Neural progenitor cell (in vitro differentiated cells): ENCODE measurements around the gene RAD1. TPM values are rescaled to one million over a fixed set of nuclear protein-coding genes. Genes with fewer than 3 reads are reported as not detected.

Experiments used
- DNase-seq: peaks from one replicate; pipeline ENCODE4 v3.0.0-alpha.2; 2016; ENCODE audit warnings: low spot score
- H2AFZ ChIP-seq: fragments of 200-600 bp; sonication (generic); replicated peaks from 2 replicates; pipeline ENCODE4 v1.6.1; 2016; ENCODE audit warnings: antibody characterized with exemption
- H3F3A ChIP-seq: fragments of 200-600 bp; sonication (generic); 2 replicates; pipeline ENCODE4 v1.6.1; 2016; ENCODE audit warnings: antibody characterized with exemption, low read depth
- H3K27ac ChIP-seq: fragments of 200-600 bp; sonication (generic); 2 replicates; pipeline ENCODE4 v1.5.1; 2016; ENCODE audit warnings: mild to moderate bottlenecking
- H3K27me3 ChIP-seq: fragments of 200-600 bp; sonication (generic); 2 replicates; pipeline ENCODE4 v1.6.1; 2016; ENCODE audit warnings: mild to moderate bottlenecking, moderate library complexity
- H3K36me3 ChIP-seq: fragments of 200-600 bp; sonication (generic); 2 replicates; pipeline ENCODE4 v1.5.1; 2016
- H3K4me1 ChIP-seq: fragments of 200-600 bp; sonication (generic); 2 replicates; pipeline ENCODE4 v1.6.1; 2016; ENCODE audit warnings: mixed run types
- H3K4me2 ChIP-seq: fragments of 200-600 bp; sonication (generic); 2 replicates; pipeline ENCODE4 v1.6.1; 2016
- H3K4me3 ChIP-seq: fragments of 200-600 bp; sonication (generic); 2 replicates; pipeline ENCODE4 v1.5.1; 2016
- H3K79me2 ChIP-seq: fragments of 200-600 bp; sonication (generic); 2 replicates; pipeline ENCODE4 v1.6.1; 2016; ENCODE audit warnings: low read depth
- H3K9ac ChIP-seq: fragments of 200-600 bp; sonication (generic); 2 replicates; pipeline ENCODE4 v1.6.1; 2016
- H3K9me3 ChIP-seq: fragments of 200-600 bp; sonication (generic); 2 replicates; pipeline ENCODE4 v1.5.1; 2016; ENCODE audit warnings: low read depth
- H4K20me1 ChIP-seq: fragments of 200-600 bp; sonication (generic); 2 replicates; pipeline ENCODE4 v1.6.1; 2016; ENCODE audit warnings: low read depth
- H3K27ac Mint-ChIP-seq: 3 replicates; pipeline ENCODE4 v1.8.0; 2021; ENCODE audit warnings: mixed read lengths
- H3K27me3 Mint-ChIP-seq: 2 replicates; pipeline ENCODE4 v1.8.0; 2022; ENCODE audit warnings: low read depth, mild to moderate bottlenecking, inconsistent platforms, moderate library complexity, mixed read lengths; ENCODE audit not compliant: insufficient read depth
- H3K36me3 Mint-ChIP-seq: 3 replicates; pipeline ENCODE4 v1.8.0; 2021; ENCODE audit warnings: mixed read lengths
- H3K4me1 Mint-ChIP-seq: 3 replicates; pipeline ENCODE4 v1.8.0; 2021; ENCODE audit warnings: mixed read lengths
- H3K4me3 Mint-ChIP-seq: 3 replicates; pipeline ENCODE4 v1.8.0; 2021; ENCODE audit warnings: mild to moderate bottlenecking, moderate library complexity, mixed read lengths
- H3K9me3 Mint-ChIP-seq: 3 replicates; pipeline ENCODE4 v1.8.0; 2020; ENCODE audit warnings: mixed read lengths
- EZH2 ChIP-seq: fragments of 200-600 bp; sonication (generic); IDR thresholded peaks from 2 replicates; pipeline ENCODE4 v1.6.1; 2017; ENCODE audit warnings: antibody characterized with exemption, mild to moderate bottlenecking, moderate library complexity
- EZH2phosphoT487 ChIP-seq: fragments of 200-600 bp; sonication (generic); IDR thresholded peaks from 2 replicates; pipeline ENCODE4 v1.6.1; 2017; ENCODE audit warnings: antibody characterized with exemption
- total RNA-seq: library from RNA; depleted of rRNA; stranded (reverse); fragments of >200 nt; gene quantifications from 2 replicates; pipeline ENCODE4 v1.2.3, GENCODE V29; 2015; ENCODE audit warnings: low replicate concordance
- TF ChIP-seq, protein P1 (sequence below): fragments of 200-600 bp; sonication (generic); IDR thresholded peaks from 2 replicates; pipeline ENCODE4 v1.5.1; 2017; ENCODE audit warnings: antibody characterized with exemption, mild to moderate bottlenecking

The RAD1 gene
- total RNA-seq, 1 donor from 2014 or later: 40.6 TPM

GRCh38 chr5:34859253-34859652 is 56.1 kb downstream of the RAD1 start:
- H3K4me2 ChIP-seq: no peak overlapping the region
- Mint-ChIP-seq H3K36me3 (peaks cover 2% of the 10 kb centered on the region), H3K27me3 (peaks cover 2% of the 10 kb centered on the region), H3K27ac (no peak overlapping the region), H3K9me3 (no peaks in the 10 kb centered on the region), H3K4me1 (peaks cover 12% of the 10 kb centered on the region), H3K4me3 (no peak overlapping the region)
- H3K79me2 ChIP-seq: no peaks in the 10 kb centered on the region
- H3F3A ChIP-seq: no peaks in the 10 kb centered on the region
- H3K9ac ChIP-seq: no peak overlapping the region
- H3K4me3 ChIP-seq: no peak overlapping the region
- no peak overlapping the region for H3K27ac ChIP-seq
- H3K9me3 ChIP-seq: no peaks in the 10 kb centered on the region
- DNase-seq: no peak
- no peaks in the 10 kb centered on the region for H3K27me3 ChIP-seq
- no peak for TF ChIP-seq EZH2phosphoT487
- no peak for TF ChIP-seq EZH2
- TF ChIP-seq, protein P1, sequence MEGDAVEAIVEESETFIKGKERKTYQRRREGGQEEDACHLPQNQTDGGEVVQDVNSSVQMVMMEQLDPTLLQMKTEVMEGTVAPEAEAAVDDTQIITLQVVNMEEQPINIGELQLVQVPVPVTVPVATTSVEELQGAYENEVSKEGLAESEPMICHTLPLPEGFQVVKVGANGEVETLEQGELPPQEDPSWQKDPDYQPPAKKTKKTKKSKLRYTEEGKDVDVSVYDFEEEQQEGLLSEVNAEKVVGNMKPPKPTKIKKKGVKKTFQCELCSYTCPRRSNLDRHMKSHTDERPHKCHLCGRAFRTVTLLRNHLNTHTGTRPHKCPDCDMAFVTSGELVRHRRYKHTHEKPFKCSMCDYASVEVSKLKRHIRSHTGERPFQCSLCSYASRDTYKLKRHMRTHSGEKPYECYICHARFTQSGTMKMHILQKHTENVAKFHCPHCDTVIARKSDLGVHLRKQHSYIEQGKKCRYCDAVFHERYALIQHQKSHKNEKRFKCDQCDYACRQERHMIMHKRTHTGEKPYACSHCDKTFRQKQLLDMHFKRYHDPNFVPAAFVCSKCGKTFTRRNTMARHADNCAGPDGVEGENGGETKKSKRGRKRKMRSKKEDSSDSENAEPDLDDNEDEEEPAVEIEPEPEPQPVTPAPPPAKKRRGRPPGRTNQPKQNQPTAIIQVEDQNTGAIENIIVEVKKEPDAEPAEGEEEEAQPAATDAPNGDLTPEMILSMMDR: no peak
- no peaks in the 10 kb centered on the region for H3K4me1 ChIP-seq
- no peaks in the 10 kb centered on the region for H4K20me1 ChIP-seq
- H3K36me3 ChIP-seq: no peaks in the 10 kb centered on the region
- H2AFZ ChIP-seq: no peak overlapping the region

- H3K9me3 Mint-ChIP-seq: no peaks in the 10 kb centered on the region
- peaks cover 2% of the 10 kb centered on the region for H3K27me3 Mint-ChIP-seq
- H3K4me1 Mint-ChIP-seq: peaks cover 16% of the 10 kb centered on the region
- H3F3A ChIP-seq: no peaks in the 10 kb centered on the region
- H3K36me3 Mint-ChIP-seq: peaks cover 2% of the 10 kb centered on the region
- H3K4me1 ChIP-seq: no peaks in the 10 kb centered on the region
- H3K27me3 ChIP-seq: no peaks in the 10 kb centered on the region
- no peaks in the 10 kb centered on the region for H4K20me1 ChIP-seq
- DNase-seq: no peak
- no peak overlapping the region for H3K27ac Mint-ChIP-seq
- H3K36me3 ChIP-seq: no peaks in the 10 kb centered on the region
- no peak overlapping the region for H3K4me3 Mint-ChIP-seq
- H3K9ac ChIP-seq: no peak overlapping the region
- no peak overlapping the region for H3K4me3 ChIP-seq
- H2AFZ ChIP-seq: no peak overlapping the region
- H3K27ac ChIP-seq: no peak overlapping the region
- no peak for TF ChIP-seq EZH2
- TF ChIP-seq, protein P1: no peak
- no peaks in the 10 kb centered on the region for H3K79me2 ChIP-seq
- H3K4me2 ChIP-seq: no peak overlapping the region
- H3K9me3 ChIP-seq: no peaks in the 10 kb centered on the region
Measured at GRCh38 chr5:34858790-34859189, 56.5 kb downstream of the RAD1 start.

GRCh38 chr5:34857894-34858293 is 57.4 kb downstream of the RAD1 start:
- Histone ChIP-seq H3K27ac (no peak overlapping the region), H3F3A (no peaks in the 10 kb centered on the region), H3K27me3 (no peaks in the 10 kb centered on the region), H3K9ac (no peak overlapping the region), H2AFZ (no peak overlapping the region), H4K20me1 (no peaks in the 10 kb centered on the region), H3K79me2 (no peaks in the 10 kb centered on the region), H3K4me1 (no peaks in the 10 kb centered on the region), H3K9me3 (no peaks in the 10 kb centered on the region), H3K36me3 (no peaks in the 10 kb centered on the region), H3K4me2 (no peak overlapping the region), H3K4me3 (no peak overlapping the region)
- peaks cover 23% of the 10 kb centered on the region for H3K4me1 Mint-ChIP-seq
- H3K27me3 Mint-ChIP-seq: peaks cover under 1% of the 10 kb centered on the region
- H3K4me3 Mint-ChIP-seq: no peak overlapping the region
- H3K9me3 Mint-ChIP-seq: no peaks in the 10 kb centered on the region
- H3K27ac Mint-ChIP-seq: no peak overlapping the region
- TF ChIP-seq, protein P1: no peak
- TF ChIP-seq EZH2: no peak
- no peak for TF ChIP-seq EZH2phosphoT487
- peaks cover 3% of the 10 kb centered on the region for H3K36me3 Mint-ChIP-seq
- no peak for DNase-seq

- Mint-ChIP-seq H3K9me3 (peaks cover 5% of the 10 kb centered on the region), H3K36me3 (peaks cover 10% of the 10 kb centered on the region), H3K4me3 (no peak overlapping the region), H3K4me1 (peaks cover 29% of the 10 kb centered on the region), H3K27me3 (no peaks in the 10 kb centered on the region), H3K27ac (no peak overlapping the region)
- H3K4me1 ChIP-seq: no peaks in the 10 kb centered on the region
- H2AFZ ChIP-seq: no peak overlapping the region
- no peaks in the 10 kb centered on the region for H3K9me3 ChIP-seq
- H3K4me3 ChIP-seq: no peak overlapping the region
- H3K27me3 ChIP-seq: no peaks in the 10 kb centered on the region
- TF ChIP-seq, protein P1: no peak
- no peak for TF ChIP-seq EZH2
- TF ChIP-seq EZH2phosphoT487: no peak
- H3K4me2 ChIP-seq: no peak overlapping the region
- H3K9ac ChIP-seq: no peak overlapping the region
- no peaks in the 10 kb centered on the region for H3F3A ChIP-seq
- no peaks in the 10 kb centered on the region for H3K79me2 ChIP-seq
- no peaks in the 10 kb centered on the region for H3K36me3 ChIP-seq
- no peak overlapping the region for H3K27ac ChIP-seq
- no peaks in the 10 kb centered on the region for H4K20me1 ChIP-seq
- no peak for DNase-seq
Measured at GRCh38 chr5:34857161-34857560, 58.1 kb downstream of the RAD1 start.
